Skeletal muscle tissue (tissue), 4 donors: Measurements from ENCODE around the gene CDC6. TPM values are rescaled to one million over a fixed set of nuclear protein-coding genes. Genes with fewer than 3 reads are reported as not detected.
"Not testable (repeated sequence)": the region's sequence is repeated elsewhere in the genome, so short reads cannot be mapped to it uniquely, and the experiment has no call there.

Experiments used
- H3K27ac ChIP-seq: one replicate; pipeline ENCODE4 v1.7.0; 2013; ENCODE audit warnings: mild to moderate bottlenecking, low read depth, low read length, inconsistent platforms
- H3K27me3 ChIP-seq, 3 donors: one replicate each; pipeline ENCODE4 v1.7.0; 2013; ENCODE audit warnings: low read length in 3 of 3; ENCODE audit not compliant: control insufficient read depth in 3 of 3, insufficient read depth in 3 of 3
- H3K36me3 ChIP-seq, 3 donors: one replicate each; pipeline ENCODE4 v1.7.0; 2013; ENCODE audit warnings: low read length in 3 of 3; ENCODE audit not compliant: control insufficient read depth in 3 of 3, insufficient read depth in 3 of 3
- H3K4me1 ChIP-seq, 3 donors: one replicate each; pipeline ENCODE4 v1.7.0; 2013; ENCODE audit warnings: low read length in 3 of 3, mild to moderate bottlenecking in 3 of 3; ENCODE audit not compliant: control insufficient read depth in 3 of 3, insufficient read depth in 3 of 3
- H3K4me3 ChIP-seq, 3 donors: one replicate each; pipeline ENCODE4 v1.7.0; 2013; ENCODE audit warnings: low read length in 3 of 3
- H3K9ac ChIP-seq, 3 donors: one replicate each; pipeline ENCODE4 v1.7.0; 2013; ENCODE audit warnings: low read length in 3 of 3, mild to moderate bottlenecking in 3 of 3, moderate library complexity in 2 of 3, low read depth in 1 of 3
- H3K9me3 ChIP-seq, 3 donors: one replicate each; pipeline ENCODE4 v1.7.0; 2013; ENCODE audit warnings: low read length in 3 of 3; ENCODE audit not compliant: control insufficient read depth in 3 of 3
- total RNA-seq: library from RNA; depleted of rRNA; stranded (reverse); fragments of >200 nt; gene quantifications from one replicate; pipeline ENCODE4 v1.2.3, GENCODE V29; 2014
- donor health status: Osteomylitis.

CDC6 gene
- total RNA-seq, 1 donor from 2014 or later: 4.2 TPM

- Histone ChIP-seq H3K36me3 (no peaks in the 10 kb centered on the region), H3K9me3 (no peaks in the 10 kb centered on the region), H3K27me3 (no peaks in the 10 kb centered on the region), H3K9ac (peak overlapping the region in 2 of 3 donors; percentile 26 to 51), H3K27ac (peak overlapping the region; percentile 72), H3K4me1 (peaks cover 42 to 44% (median 44%) of the 10 kb centered on the region in 3 donors), H3K4me3 (peak overlapping the region in 1 of 3 donors; percentile 0)
Observed at GRCh38 chr17:40303009-40303657, 15.5 kb downstream of the CDC6 start.

DNA sequence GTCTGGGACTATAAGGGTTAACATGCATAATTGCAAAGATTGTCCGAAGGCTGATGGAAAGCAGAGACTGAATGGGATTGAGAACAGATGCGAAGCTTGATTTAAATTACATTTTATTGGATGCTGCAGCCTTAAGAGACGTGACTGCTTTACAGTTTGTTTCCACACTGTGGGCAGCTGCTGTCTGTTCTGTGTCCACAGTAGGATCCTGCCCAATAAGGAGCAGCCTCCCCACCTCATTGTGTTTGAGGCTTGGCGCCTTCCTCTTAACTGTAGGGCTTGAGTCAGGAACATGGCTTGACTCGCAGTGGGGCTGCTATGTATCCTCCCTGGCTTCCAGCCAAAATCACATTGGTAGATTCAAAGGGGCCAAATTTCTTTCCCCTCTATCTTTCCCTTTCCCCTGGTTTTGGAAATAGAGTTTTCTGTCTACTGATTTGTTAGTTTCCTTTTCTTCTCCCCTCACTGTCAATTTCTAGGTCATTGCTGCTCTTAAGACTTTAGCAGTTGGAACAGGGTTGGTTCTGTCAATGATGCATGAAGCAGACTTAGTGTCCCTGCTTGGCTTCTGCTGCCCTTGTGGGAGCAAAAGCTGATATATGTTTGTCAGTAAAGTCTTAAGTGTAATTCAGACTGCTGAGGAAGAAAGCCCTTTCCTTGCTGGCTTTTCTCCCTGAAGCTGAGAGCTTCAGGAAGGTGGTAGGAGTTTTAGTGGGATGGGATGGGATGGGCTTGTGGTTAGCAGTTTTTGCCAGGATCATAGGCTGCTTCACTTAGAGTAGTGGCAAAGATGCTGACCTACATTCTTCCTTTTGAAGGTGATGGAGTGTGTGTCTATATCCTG lies 16.3 kb downstream of the CDC6 start:
- peak overlapping the region in 2 of 3 donors; percentile 0 to 11 for H3K4me3 ChIP-seq
- H3K27me3 ChIP-seq: no peaks in the 10 kb centered on the region
- peak overlapping the region; percentile 26 to 51 (median 28) for H3K9ac ChIP-seq
- peak overlapping the region; percentile 72 for H3K27ac ChIP-seq
- H3K9me3 ChIP-seq: no peaks in the 10 kb centered on the region
- H3K36me3 ChIP-seq: no peaks in the 10 kb centered on the region
- H3K4me1 ChIP-seq: peaks cover 46 to 52% (median 47%) of the 10 kb centered on the region in 3 donors

DNA sequence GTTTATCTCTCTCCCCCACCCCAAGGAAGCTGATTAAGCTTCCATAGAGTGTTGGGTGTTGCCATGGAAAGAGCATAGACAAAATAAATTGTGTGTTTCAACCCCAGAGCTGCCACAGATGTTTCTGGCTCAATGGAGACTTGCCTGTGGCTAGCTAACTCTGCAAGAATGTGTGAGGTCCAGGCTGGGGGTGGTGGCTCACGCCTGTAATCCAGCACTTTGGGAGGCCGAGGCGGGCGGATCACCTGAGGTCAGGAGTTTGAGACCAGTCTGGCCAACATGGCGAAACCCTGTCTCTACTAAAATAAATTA lies 16.8 kb downstream of the CDC6 start:
- Histone ChIP-seq H3K4me1 (peaks cover 48 to 58% (median 52%) of the 10 kb centered on the region in 3 donors), H3K9ac (peak overlapping the region in 2 of 3 donors; percentile 25 to 28), H3K27ac (peak overlapping the region; percentile 72)
- H3K4me3 ChIP-seq, H3K36me3 ChIP-seq, H3K27me3 ChIP-seq, H3K9me3 ChIP-seq: not testable (repeated sequence)

GRCh38 chr17:40304866-40305265 lies 17.2 kb downstream of the CDC6 start:
- Histone ChIP-seq H3K27ac (peak overlapping the region; percentile 72), H3K4me1 (peaks cover 50 to 61% (median 56%) of the 10 kb centered on the region in 3 donors)
- H3K9ac ChIP-seq, H3K36me3 ChIP-seq, H3K9me3 ChIP-seq, H3K27me3 ChIP-seq, H3K4me3 ChIP-seq: not testable (repeated sequence)

- Histone ChIP-seq H3K9me3 (no peaks in the 10 kb centered on the region), H3K9ac (peak overlapping the region in 1 of 3 donors; percentile 2), H3K4me1 (peaks cover 65 to 76% (median 71%) of the 10 kb centered on the region in 3 donors), H3K36me3 (no peaks in the 10 kb centered on the region), H3K4me3 (no peak overlapping the region), H3K27ac (peak overlapping the region; percentile 67), H3K27me3 (no peaks in the 10 kb centered on the region)
Observed at GRCh38 chr17:40306395-40306794, 18.7 kb downstream of the CDC6 start.

- H3K4me1 ChIP-seq: peaks cover 73 to 84% (median 79%) of the 10 kb centered on the region in 3 donors
- no peaks in the 10 kb centered on the region for H3K9me3 ChIP-seq
- H3K27me3 ChIP-seq: no peaks in the 10 kb centered on the region
- H3K36me3 ChIP-seq: no peaks in the 10 kb centered on the region
- H3K9ac ChIP-seq: peak overlapping the region; percentile 13 to 64 (median 54)
- H3K27ac ChIP-seq: peak overlapping the region; percentile 67
- H3K4me3 ChIP-seq: no peak overlapping the region
Observed at GRCh38 chr17:40307001-40307730, 19.5 kb downstream of the CDC6 start.

DNA sequence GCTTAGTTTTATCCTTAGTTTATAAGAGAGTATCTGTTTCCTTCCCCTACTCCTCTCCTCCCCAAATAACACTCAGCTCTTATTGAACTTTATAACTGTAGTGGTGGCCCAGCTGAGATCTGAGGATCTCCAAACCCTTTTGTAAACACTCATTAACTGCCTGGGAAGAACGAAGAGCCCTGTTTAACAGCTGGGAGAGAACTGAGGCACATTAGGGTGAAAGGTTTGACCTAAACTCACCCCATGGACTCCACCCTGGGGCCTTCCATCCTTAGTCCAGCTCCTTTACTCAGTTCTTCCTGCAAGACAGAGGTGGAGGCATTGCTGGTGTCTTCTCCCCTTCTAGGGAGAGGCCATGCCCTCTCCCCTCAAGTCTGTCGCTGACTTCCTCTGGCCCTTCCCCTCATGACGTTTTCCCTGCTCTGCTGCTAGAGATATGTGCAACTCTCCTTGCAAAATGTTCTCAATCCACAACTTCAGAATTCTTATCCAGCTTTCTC lies 20.1 kb downstream of the CDC6 start:
- Histone ChIP-seq H3K9ac (peak overlapping the region; percentile 13 to 64 (median 34)), H3K27ac (peak overlapping the region; percentile 67), H3K9me3 (no peaks in the 10 kb centered on the region), H3K4me3 (no peak overlapping the region), H3K4me1 (peaks cover 77 to 88% (median 84%) of the 10 kb centered on the region in 3 donors), H3K27me3 (no peaks in the 10 kb centered on the region), H3K36me3 (no peaks in the 10 kb centered on the region)

DNA sequence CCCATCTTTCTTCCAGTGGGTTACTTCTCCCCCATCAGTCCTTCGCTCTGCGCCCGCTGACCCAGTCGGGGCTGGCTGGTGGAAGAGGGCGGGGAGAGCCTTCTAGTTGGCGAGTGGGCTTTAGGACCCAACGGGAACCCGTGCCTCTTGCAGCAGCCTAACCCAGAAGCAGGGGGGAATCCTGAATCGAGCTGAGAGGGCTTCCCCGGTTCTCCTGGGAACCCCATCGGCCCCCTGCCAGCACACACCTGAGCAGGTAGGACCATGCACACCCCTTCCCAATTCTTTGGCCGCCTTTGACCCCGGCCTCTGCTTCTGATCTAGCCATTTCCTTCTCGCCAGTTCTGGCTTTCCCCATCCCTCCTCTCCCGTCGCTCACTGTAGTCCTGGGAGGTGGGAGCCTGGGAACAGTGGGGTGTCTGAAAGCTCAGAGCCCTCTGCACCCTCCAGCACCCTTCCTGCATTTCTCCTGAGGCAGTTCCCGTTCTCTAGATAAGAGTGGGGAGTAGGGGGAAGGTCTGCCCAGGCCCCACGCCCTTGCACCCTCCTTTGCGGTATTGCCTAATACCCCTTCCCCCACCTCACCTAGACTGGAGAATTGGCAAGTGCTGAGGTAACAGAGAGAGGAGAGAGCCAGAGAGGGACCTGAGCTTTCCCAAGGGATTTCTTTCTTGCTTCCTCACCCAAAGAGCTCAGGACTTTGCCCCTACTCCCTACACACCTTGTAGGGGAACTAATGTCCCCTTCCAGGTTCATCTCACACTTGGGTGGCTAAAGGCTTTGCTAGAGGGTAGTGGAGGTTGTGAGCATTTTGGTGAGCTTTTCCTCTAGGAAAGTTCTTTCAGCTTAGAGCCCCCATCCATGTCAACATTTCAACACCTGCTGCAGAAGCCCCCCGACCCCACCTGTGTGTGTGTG lies 21.6 kb downstream of the CDC6 start, which contains the start of gene RARA:
Gene RARA (plus strand): TSS at position 150 of the 918 bp plus-strand sequence. CDS start 22,039 bp downstream, outside the sequence.
- peak within 1 kb of the TSS; percentile 76 to 90 (median 77) for H3K9ac ChIP-seq
- H3K27ac ChIP-seq: peak within 1 kb of the TSS; percentile 99
- H3K9me3 ChIP-seq: no peaks in the 10 kb centered on the region
- peak within 1 kb of the TSS; percentile 66 to 75 (median 71) for H3K4me3 ChIP-seq
- H3K4me1 ChIP-seq: peaks cover 77 to 88% (median 83%) of the 10 kb centered on the region in 3 donors
- H3K27me3 ChIP-seq: no peaks in the 10 kb centered on the region
- H3K36me3 ChIP-seq: no peaks in the 10 kb centered on the region
